ENCODE data around the gene SORL1. TPM values are rescaled to one million over a fixed set of nuclear protein-coding genes. Genes with fewer than 3 reads are reported as not detected.

The SORL1 gene
- total RNA-seq, 1 experiment from 2014 or later: 68.3 TPM

- WGBS (ENCODE audit: extremely low coverage, insufficient read length, low lambda C conversion rate): no CpG with 5 or more reads among the region's 6 CpGs
- no peak for DNase-seq
- no peak overlapping the region for H4K5ac ChIP-seq (ENCODE audit: insufficient read length, low read depth, low read length)
- peaks cover 21% of the 10 kb centered on the region; the same call in 1 of the 2 replicates for H3K79me2 ChIP-seq (ENCODE audit: insufficient read depth, low read length)
- TF ChIP-seq, protein P1, sequence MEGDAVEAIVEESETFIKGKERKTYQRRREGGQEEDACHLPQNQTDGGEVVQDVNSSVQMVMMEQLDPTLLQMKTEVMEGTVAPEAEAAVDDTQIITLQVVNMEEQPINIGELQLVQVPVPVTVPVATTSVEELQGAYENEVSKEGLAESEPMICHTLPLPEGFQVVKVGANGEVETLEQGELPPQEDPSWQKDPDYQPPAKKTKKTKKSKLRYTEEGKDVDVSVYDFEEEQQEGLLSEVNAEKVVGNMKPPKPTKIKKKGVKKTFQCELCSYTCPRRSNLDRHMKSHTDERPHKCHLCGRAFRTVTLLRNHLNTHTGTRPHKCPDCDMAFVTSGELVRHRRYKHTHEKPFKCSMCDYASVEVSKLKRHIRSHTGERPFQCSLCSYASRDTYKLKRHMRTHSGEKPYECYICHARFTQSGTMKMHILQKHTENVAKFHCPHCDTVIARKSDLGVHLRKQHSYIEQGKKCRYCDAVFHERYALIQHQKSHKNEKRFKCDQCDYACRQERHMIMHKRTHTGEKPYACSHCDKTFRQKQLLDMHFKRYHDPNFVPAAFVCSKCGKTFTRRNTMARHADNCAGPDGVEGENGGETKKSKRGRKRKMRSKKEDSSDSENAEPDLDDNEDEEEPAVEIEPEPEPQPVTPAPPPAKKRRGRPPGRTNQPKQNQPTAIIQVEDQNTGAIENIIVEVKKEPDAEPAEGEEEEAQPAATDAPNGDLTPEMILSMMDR (conservative IDR thresholded peaks at IDR 0.05): no peak
- H3K79me1 ChIP-seq (ENCODE audit: insufficient read depth, low read depth, low read length, poor library complexity, severe bottlenecking): no peaks in the 10 kb centered on the region
- H2BK120ac ChIP-seq (ENCODE audit: low read depth, low read length, poor library complexity, severe bottlenecking): no peak overlapping the region
- H3K27me3 ChIP-seq (ENCODE audit: insufficient read depth, low read length): no peaks in the 10 kb centered on the region
- no peak overlapping the region for H2AFZ ChIP-seq (ENCODE audit: low read length)
- Mint-ChIP-seq H3K4me1 (peaks cover 72 to 76% of the 10 kb centered on the region in 2 experiments), H3K36me3 (ENCODE audit: insufficient read depth in 1 of 3, low read depth in 3 of 3) (peaks cover 0 to 4% (median under 1%) of the 10 kb centered on the region in 3 experiments; a peak in 4 of 7 replicates), H3K27me3 (ENCODE audit: low read depth) (peaks cover 13% of the 10 kb centered on the region), H3K27ac (peak overlapping the region in 2 of 3 experiments; percentile 5 to 25; a peak in 2 of 7 replicates), H3K4me3 (peak overlapping the region; percentile 89 to 91), H3K9me3 (no peaks in the 10 kb centered on the region)
- H3T11ph ChIP-seq (ENCODE audit: low read length): no peak overlapping the region
- no peak overlapping the region for H3K27ac ChIP-seq (ENCODE audit: insufficient read length, low read depth, low read length)
- no peak overlapping the region for H2BK12ac ChIP-seq (ENCODE audit: insufficient read length, low read depth, low read length)
- H3K4me1 ChIP-seq (ENCODE audit: insufficient read depth, low read length): peaks cover 15% of the 10 kb centered on the region; the same call in 1 of the 2 replicates
- H4K8ac ChIP-seq (replicated peaks; ENCODE audit: insufficient read length, low read depth, low read length): no peak overlapping the region
- peak overlapping the region; percentile 80 for H3K4me2 ChIP-seq (ENCODE audit: insufficient read depth, insufficient read length, low read length)
- H2BK5ac ChIP-seq (ENCODE audit: insufficient read length, low read length): no peak overlapping the region
- no peaks in the 10 kb centered on the region for H3K9me3 ChIP-seq (ENCODE audit: control insufficient read depth, low read depth, low read length)
- H4K91ac ChIP-seq (ENCODE audit: insufficient read length, low read depth, low read length): no peak overlapping the region
- H2BK15ac ChIP-seq (ENCODE audit: low read depth, low read length): no peak overlapping the region
- peaks cover 12% of the 10 kb centered on the region for H3K23me2 ChIP-seq (ENCODE audit: insufficient read length, low read depth, low read length, poor library complexity, severe bottlenecking)
- no peak overlapping the region for H3K4ac ChIP-seq (ENCODE audit: low read depth, low read length)
- no peak overlapping the region for H3K23ac ChIP-seq (ENCODE audit: insufficient read length, low read depth, low read length)
- H3K9ac ChIP-seq (ENCODE audit: extremely low read depth, insufficient read length, low read length): no peak overlapping the region
- no peaks in the 10 kb centered on the region for H4K20me1 ChIP-seq (ENCODE audit: control insufficient read depth, insufficient read depth, insufficient read length)
- H2BK20ac ChIP-seq (ENCODE audit: low read depth, low read length, poor library complexity, severe bottlenecking): no peak overlapping the region
- no peak overlapping the region for H3K14ac ChIP-seq (ENCODE audit: insufficient read depth, low read length)
- H2AK5ac ChIP-seq (ENCODE audit: insufficient read length, low read length): no peak overlapping the region
- H3K56ac ChIP-seq (ENCODE audit: insufficient read length, low read depth, low read length): no peak overlapping the region
- no peak overlapping the region for H3K18ac ChIP-seq (ENCODE audit: insufficient read length, low read depth, low read length)
These were observed 1.6 kb downstream of the SORL1 start for GRCh38 chr11:121453589-121454299.

Measured in H9 (cell line).